ENCODE measurements around the gene PNMA3. TPM values are rescaled to one million over a fixed set of nuclear protein-coding genes. Genes with fewer than 3 reads are reported as not detected.

The PNMA3 gene
- total and polyA plus RNA-seq, 10 of the 15 experiments (the other 5 are each of a cell fraction or from before 2014, with no cell fraction given), result 0.06 TPM; not detected in 9

- Histone ChIP-seq H3K27ac (ENCODE audit: control insufficient read depth, insufficient read depth) (no peak overlapping the region), H3K79me2 (ENCODE audit: control insufficient read depth, insufficient read depth, low read length) (no peaks in the 10 kb centered on the region), H3K4me2 (ENCODE audit: control insufficient read depth, insufficient read depth) (no peak overlapping the region), H3K9me3 (replicated peaks; ENCODE audit: control insufficient read depth, insufficient read depth, low read length) (no peaks in the 10 kb centered on the region; the same call in 2 of the 3 replicates), H3K9ac (ENCODE audit: control insufficient read depth, insufficient read depth, low read length) (no peak overlapping the region), H3K27me3 (replicated peaks in 1 of 2; ENCODE audit: control insufficient read depth in 2 of 2, insufficient read depth in 2 of 2, low read length in 1 of 2) (no peaks in the 10 kb centered on the region), H3K36me3 (ENCODE audit: control insufficient read depth in 2 of 2, insufficient read depth in 2 of 2, low read length in 1 of 2) (no peaks in the 10 kb centered on the region), H4K20me1 (ENCODE audit: control insufficient read depth, insufficient read depth) (no peaks in the 10 kb centered on the region), H3K4me1 (ENCODE audit: control insufficient read depth, insufficient read depth, low read length) (no peaks in the 10 kb centered on the region), H2AFZ (ENCODE audit: control insufficient read depth, low read depth, low read length) (no peak overlapping the region), H3K4me3 (no peak overlapping the region)
- intact Hi-C loops (cut with micrococcal nuclease; ENCODE audit: unreplicated experiment), result loop anchor here (5.0 kb wide), 1 partner anchor 477 kb away; no protein-coding TSS in a partner anchor
- ChIA-PET SMC1A (ENCODE audit: uncharacterized antibody, unreplicated experiment) (no interaction called here), CTCF (interaction anchor here (0.6 kb wide), 1 partner anchor 477 kb away, joined by 3 read pairs; no protein-coding TSS in a partner anchor), POLR2A (no interaction called here), RAD21 (ENCODE audit: unreplicated experiment) (no interaction called here)
- BruUV-seq (replicated peaks), result no TSS peak
- DNase-seq (ENCODE audit: low read depth, low spot score) (no peak), ATAC-seq (no peak), FAIRE-seq (no peak)
- 38% methylated on average over 10 of the region's 11 CpGs for WGBS (ENCODE audit: insufficient coverage, insufficient replicate concordance, low lambda C conversion rate, missing lambda C conversion rate)
- in situ Hi-C loops (cut with MboI), result no loop called here
- TF ChIP-seq ATF2 (IDR thresholded peaks at IDR 0.05; ENCODE audit: low read length), result no peak
- no peak for TF ChIP-seq ZNF274 (IDR thresholded peaks at IDR 0.05; ENCODE audit: insufficient read depth, insufficient read length)
- no peak for TF ChIP-seq RELB (IDR thresholded peaks at IDR 0.05; ENCODE audit: low read depth)
- TF ChIP-seq IRF5 (IDR thresholded peaks at IDR 0.05; ENCODE audit: borderline replicate concordance), result no peak
- TF ChIP-seq ZNF592 (IDR thresholded peaks at IDR 0.05), result no peak
- TF ChIP-seq POLR2A (IDR thresholded peaks at IDR 0.05; ENCODE audit: low read depth, low read length), result no peak
- no peak for TF ChIP-seq SUZ12 (IDR thresholded peaks at IDR 0.05; ENCODE audit: unreplicated experiment)
- TF ChIP-seq SREBF1 (IDR thresholded peaks at IDR 0.05; ENCODE audit: low read length), result no peak
- no peak for TF ChIP-seq PAX8 (IDR thresholded peaks at IDR 0.05)
- TF ChIP-seq BACH1 (IDR thresholded peaks at IDR 0.05; ENCODE audit: borderline replicate concordance), result no peak
- no peak for TF ChIP-seq MYB (IDR thresholded peaks at IDR 0.05; ENCODE audit: borderline replicate concordance, low read depth, low read length)
- TF ChIP-seq NR2C2 (IDR thresholded peaks at IDR 0.05; ENCODE audit: borderline replicate concordance, control insufficient read depth, insufficient read length, low read depth), result no peak
- TF ChIP-seq USF2 (IDR thresholded peaks at IDR 0.05; ENCODE audit: borderline replicate concordance, low read depth, low read length), result no peak
Measured at GRCh38 chrX:153029875-153030274, 26.4 kb upstream of the PNMA3 start.
